ENCODE results near the gene TNIK. TPM values are rescaled to one million over a fixed set of nuclear protein-coding genes. Genes with fewer than 3 reads are reported as not detected.

The TNIK gene
- total and polyA plus RNA-seq, 10 of the 15 experiments (the other 5 are each of a cell fraction or from before 2014, with no cell fraction given) = 13.9 to 74.3 (median 48.2) TPM

DNA sequence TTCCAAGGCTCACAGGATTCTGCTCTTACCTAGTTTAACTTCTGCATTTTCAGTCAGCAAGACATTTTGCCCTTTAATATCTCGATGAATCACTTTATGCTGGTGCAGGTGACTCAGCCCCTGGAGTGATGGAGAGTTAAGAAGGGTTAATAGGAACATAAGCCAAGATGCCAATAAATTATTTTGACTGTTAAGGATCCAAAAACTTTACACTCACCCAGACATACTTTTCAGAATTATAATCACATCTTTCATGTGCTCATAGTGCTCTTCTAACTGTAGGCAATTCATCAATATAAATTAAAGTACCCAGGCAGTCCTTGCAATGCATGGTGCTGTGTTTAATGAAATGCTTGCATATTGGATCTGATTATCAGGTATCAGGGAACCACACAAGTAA lies 269.5 kb downstream of the TNIK start:
- in situ Hi-C loops (cut with MboI) = no loop called here
- RAD21 ChIA-PET (ENCODE audit: unreplicated experiment) = no interaction called here
- 90% methylated on average over 1 of the region's 1 CpG for WGBS (ENCODE audit: insufficient coverage, insufficient replicate concordance, low lambda C conversion rate, missing lambda C conversion rate)
- ATAC-seq (no peak), FAIRE-seq (no peak), DNase-seq (ENCODE audit: low read depth, low spot score) (no peak)
- Histone ChIP-seq H3K4me3 (no peak overlapping the region), H3K79me2 (ENCODE audit: control insufficient read depth, insufficient read depth, low read length) (peaks cover 8% of the 10 kb centered on the region), H3K4me1 (ENCODE audit: control insufficient read depth, insufficient read depth, low read length) (peaks cover 27% of the 10 kb centered on the region), H3K27me3 (replicated peaks in 1 of 2; ENCODE audit: control insufficient read depth in 2 of 2, insufficient read depth in 2 of 2, low read length in 1 of 2) (no peaks in the 10 kb centered on the region), H3K9me3 (replicated peaks; ENCODE audit: control insufficient read depth, insufficient read depth, low read length) (no peaks in the 10 kb centered on the region), H3K36me3 (ENCODE audit: control insufficient read depth in 2 of 2, insufficient read depth in 2 of 2, low read length in 1 of 2) (peaks cover 0 to 32% of the 10 kb centered on the region in 2 experiments), H3K27ac (ENCODE audit: control insufficient read depth, insufficient read depth) (no peak overlapping the region), H4K20me1 (ENCODE audit: control insufficient read depth, insufficient read depth) (no peaks in the 10 kb centered on the region), H2AFZ (ENCODE audit: control insufficient read depth, low read depth, low read length) (no peak overlapping the region), H3K4me2 (ENCODE audit: control insufficient read depth, insufficient read depth) (no peak overlapping the region), H3K9ac (ENCODE audit: control insufficient read depth, insufficient read depth, low read length) (no peak overlapping the region)
- intact Hi-C loops (cut with micrococcal nuclease; ENCODE audit: unreplicated experiment) = no loop called here
- TF ChIP-seq EZH2 (IDR thresholded peaks at IDR 0.05; ENCODE audit: borderline replicate concordance, control insufficient read depth, low read depth, low read length) (no peak), CBX5 (IDR thresholded peaks at IDR 0.05; ENCODE audit: low read depth) (no peak), IRF5 (IDR thresholded peaks at IDR 0.05; ENCODE audit: borderline replicate concordance) (no peak), HDAC6 (IDR thresholded peaks at IDR 0.05; ENCODE audit: unreplicated experiment) (no peak), CBFB (IDR thresholded peaks at IDR 0.05; ENCODE audit: low read depth) (no peak), CHD2 (IDR thresholded peaks at IDR 0.05; ENCODE audit: borderline replicate concordance, low read depth, low read length) (no peak), MTA3 (IDR thresholded peaks at IDR 0.05; ENCODE audit: borderline replicate concordance, low read length) (no peak), CBX3 (IDR thresholded peaks at IDR 0.05; ENCODE audit: borderline replicate concordance, low read depth) (no peak), RAD51 (IDR thresholded peaks at IDR 0.05) (no peak), RCOR1 (conservative IDR thresholded peaks at IDR 0.05; ENCODE audit: low read depth, low read length) (no peak), SIN3A (IDR thresholded peaks at IDR 0.05; ENCODE audit: low read depth, low read length) (no peak), CHD1 (IDR thresholded peaks at IDR 0.05; ENCODE audit: low read depth, low read length) (no peak), NR2F1 (conservative IDR thresholded peaks at IDR 0.05) (no peak), POLR2AphosphoS5 (IDR thresholded peaks at IDR 0.05; ENCODE audit: low read length) (no peak), SP1 (IDR thresholded peaks at IDR 0.05; ENCODE audit: low read depth, low read length) (no peak), SMAD5 (IDR thresholded peaks at IDR 0.05; ENCODE audit: low read depth) (no peak)
- TF ChIP-seq, protein P1, sequence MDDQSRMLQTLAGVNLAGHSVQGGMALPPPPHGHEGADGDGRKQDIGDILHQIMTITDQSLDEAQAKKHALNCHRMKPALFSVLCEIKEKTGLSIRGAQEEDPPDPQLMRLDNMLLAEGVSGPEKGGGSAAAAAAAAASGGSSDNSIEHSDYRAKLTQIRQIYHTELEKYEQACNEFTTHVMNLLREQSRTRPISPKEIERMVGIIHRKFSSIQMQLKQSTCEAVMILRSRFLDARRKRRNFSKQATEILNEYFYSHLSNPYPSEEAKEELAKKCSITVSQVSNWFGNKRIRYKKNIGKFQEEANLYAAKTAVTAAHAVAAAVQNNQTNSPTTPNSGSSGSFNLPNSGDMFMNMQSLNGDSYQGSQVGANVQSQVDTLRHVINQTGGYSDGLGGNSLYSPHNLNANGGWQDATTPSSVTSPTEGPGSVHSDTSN (IDR thresholded peaks at IDR 0.05; ENCODE audit: insufficient replicate concordance, low read depth, low read length) = no peak
- CTCF ChIA-PET = no interaction called here
- POLR2A ChIA-PET = no interaction called here
- BruUV-seq (replicated peaks) = no TSS peak
- SMC1A ChIA-PET (ENCODE audit: uncharacterized antibody, unreplicated experiment) = interaction anchor here (1.1 to 5.9 kb wide), 3 partner anchors 9 to 262 kb away, joined by 3 to 65 read pairs (median 30); no protein-coding TSS in a partner anchor

Data from GM12878 (cell line).